Muscle layer of colon (tissue), 2 donors: ENCODE measurements around the gene C17orf100.

ENCODE experiments used
- H3K27ac ChIP-seq: one replicate; pipeline ENCODE4 v1.7.0; 2013; ENCODE audit warnings: low read depth, mild to moderate bottlenecking, low read length, moderate library complexity
- H3K27me3 ChIP-seq, 2 donors: one replicate each; pipeline ENCODE4 v1.7.0; 2013; ENCODE audit warnings: low read length in 2 of 2, mild to moderate bottlenecking in 2 of 2; ENCODE audit not compliant: insufficient read depth in 2 of 2, control insufficient read depth in 1 of 2
- H3K36me3 ChIP-seq: one replicate; pipeline ENCODE4 v1.7.0; 2013; ENCODE audit warnings: mild to moderate bottlenecking, low read length; ENCODE audit not compliant: insufficient read depth
- H3K4me1 ChIP-seq: one replicate; pipeline ENCODE4 v1.7.0; 2013; ENCODE audit warnings: mild to moderate bottlenecking, low read length; ENCODE audit not compliant: insufficient read depth
- H3K4me3 ChIP-seq, 2 donors: one replicate each; pipeline ENCODE4 v1.7.0; 2013; ENCODE audit warnings: low read length in 2 of 2, low read depth in 1 of 2, mild to moderate bottlenecking in 1 of 2, moderate library complexity in 1 of 2
- H3K9ac ChIP-seq: one replicate; pipeline ENCODE4 v1.7.0; 2013; ENCODE audit warnings: low read length
- H3K9me3 ChIP-seq: one replicate; pipeline ENCODE4 v1.7.0; 2013; ENCODE audit warnings: mild to moderate bottlenecking, low read length
- donor health status: abdominal sarcoma.
- donor health status: Adenocarcinoma of cecum.

C17orf100 gene

DNA sequence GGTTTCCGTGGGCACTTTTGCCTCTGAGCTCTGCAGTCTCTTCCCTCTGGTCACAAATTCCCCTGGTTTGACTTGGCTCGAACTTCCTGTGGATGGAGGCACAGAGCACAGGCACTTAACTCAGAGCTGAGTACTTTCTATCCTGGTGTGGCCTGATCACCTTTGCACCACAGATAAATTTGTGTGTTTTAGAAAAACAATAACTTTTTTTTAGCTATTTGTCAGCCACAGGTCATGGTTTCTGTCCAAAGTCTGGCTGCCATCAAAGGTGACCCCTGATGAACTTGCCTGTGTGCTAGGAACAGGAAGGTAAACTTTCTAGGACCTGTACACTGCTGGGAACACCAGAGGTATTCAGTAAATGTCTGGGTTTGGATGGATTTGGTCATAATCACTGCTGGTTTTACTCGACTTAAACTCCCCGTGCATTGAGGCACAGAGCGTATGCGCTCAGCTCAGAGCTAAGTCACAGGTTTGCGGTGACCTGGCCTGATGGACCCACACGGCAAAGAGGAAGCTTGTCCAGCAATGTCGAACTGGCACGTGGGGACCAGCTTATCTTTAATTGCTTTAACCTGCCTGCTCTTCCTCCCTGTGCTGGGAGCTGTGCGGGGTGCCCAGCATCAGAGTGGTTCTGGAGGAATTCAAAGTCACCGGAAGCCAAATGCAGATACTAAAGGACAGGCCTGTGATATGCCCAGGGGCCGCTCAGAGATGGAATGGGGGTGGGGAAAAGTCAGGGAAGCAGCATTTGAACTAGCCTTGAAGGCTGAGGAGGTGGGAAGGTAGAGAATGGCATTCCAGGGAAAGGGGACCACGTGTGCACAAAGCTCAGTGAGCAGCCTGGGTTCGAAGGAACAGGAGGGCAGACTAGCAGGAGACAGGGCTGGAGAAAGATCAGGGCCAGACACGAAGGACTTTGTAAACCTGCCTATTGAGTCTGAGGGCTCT is 48.7 kb downstream of the C17orf100 start:
- H3K4me3 ChIP-seq, result no peak overlapping the region
- no peak overlapping the region for H3K9ac ChIP-seq
- H3K9me3 ChIP-seq, result no peaks in the 10 kb centered on the region
- no peaks in the 10 kb centered on the region for H3K36me3 ChIP-seq
- no peak overlapping the region for H3K27ac ChIP-seq
- peaks cover 0 to 8% of the 10 kb centered on the region in 2 donors for H3K27me3 ChIP-seq
- no peaks in the 10 kb centered on the region for H3K4me1 ChIP-seq

DNA sequence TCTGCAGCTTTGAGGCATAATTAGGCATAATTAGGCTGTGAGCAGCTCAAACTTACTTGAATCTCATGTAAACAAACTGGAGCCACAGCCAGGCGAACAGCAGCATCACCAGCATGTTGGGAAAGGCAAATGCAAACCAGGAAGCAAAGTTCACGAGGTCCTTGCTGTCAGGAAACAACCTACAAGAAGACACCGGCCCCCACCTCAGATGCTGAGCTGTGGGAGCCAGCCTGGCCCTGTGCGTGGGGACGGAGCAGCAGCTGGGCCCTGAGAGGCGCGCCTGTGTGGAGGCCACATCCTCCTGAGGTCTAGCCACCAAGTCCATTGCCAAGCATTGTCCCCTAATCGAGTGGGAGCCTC is 49.4 kb downstream of the C17orf100 start:
- no peak overlapping the region for H3K9ac ChIP-seq

DNA sequence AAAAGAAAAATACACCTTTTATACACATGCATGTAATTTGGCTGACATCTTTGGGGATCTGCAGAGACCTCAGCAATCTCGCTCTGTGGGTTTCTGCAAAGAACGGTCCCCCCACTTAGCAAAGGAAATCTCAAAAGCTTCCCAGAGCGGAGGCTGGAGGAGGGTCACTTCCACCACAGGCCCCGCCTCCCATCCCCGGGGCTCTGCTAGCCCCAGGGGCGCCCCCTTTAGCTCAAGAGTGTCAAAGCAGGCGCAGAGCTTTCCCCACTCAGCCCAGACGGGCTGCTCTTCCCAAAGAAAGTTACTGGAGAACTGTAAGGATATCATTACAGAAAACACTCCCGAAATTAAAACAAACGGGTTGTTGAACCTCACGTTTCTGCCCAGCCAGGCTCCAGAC is 50.2 kb downstream of the C17orf100 start:
- Histone ChIP-seq H3K9me3 (no peaks in the 10 kb centered on the region), H3K27ac (no peak overlapping the region), H3K9ac (no peak overlapping the region), H3K4me3 (no peak overlapping the region), H3K36me3 (no peaks in the 10 kb centered on the region), H3K27me3 (peaks cover 0 to 5% of the 10 kb centered on the region in 2 donors), H3K4me1 (no peaks in the 10 kb centered on the region)

More for the DNA sequence above, 49.4 kb downstream of the C17orf100 start:
- Histone ChIP-seq H3K4me1 (no peaks in the 10 kb centered on the region), H3K4me3 (no peak overlapping the region), H3K36me3 (no peaks in the 10 kb centered on the region), H3K9me3 (no peaks in the 10 kb centered on the region), H3K27me3 (peaks cover 0 to 8% of the 10 kb centered on the region in 2 donors), H3K27ac (no peak overlapping the region)

DNA sequence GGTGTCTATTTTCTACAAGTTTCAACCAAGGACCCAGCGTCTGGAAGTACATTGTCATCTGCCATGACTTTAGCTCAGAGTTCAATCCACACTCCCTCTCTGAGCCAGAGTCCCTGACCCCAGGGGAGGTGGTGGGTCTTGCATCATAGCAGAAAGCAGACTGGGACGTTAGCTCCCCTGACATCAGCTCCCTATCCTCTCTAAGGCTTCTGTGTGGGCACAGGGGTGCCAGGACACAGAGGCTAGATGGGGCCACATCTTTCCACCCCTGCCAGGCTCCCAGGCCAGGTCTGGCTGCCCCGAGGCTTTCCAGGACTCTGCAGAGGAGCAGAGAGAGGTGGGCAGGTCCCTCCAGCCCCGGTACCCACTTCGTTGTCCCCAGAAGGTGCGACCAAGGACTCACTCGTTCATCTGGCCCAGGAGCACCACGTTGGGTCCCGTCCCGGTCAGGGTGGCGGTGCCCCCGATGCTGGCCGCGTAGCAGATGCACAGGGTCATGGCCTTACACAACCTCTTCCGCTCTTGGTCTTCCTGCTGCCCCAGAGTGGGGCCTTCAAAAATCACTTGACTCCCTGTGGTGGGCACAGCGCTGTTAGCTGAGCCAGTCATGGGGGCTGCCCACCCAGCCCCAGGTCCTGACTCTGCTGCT is 51.1 kb downstream of the C17orf100 start:
- Histone ChIP-seq H3K36me3 (no peaks in the 10 kb centered on the region), H3K9ac (no peak overlapping the region), H3K9me3 (no peaks in the 10 kb centered on the region), H3K27me3 (peaks cover 0 to 5% of the 10 kb centered on the region in 2 donors), H3K27ac (no peak overlapping the region), H3K4me3 (no peak overlapping the region), H3K4me1 (no peaks in the 10 kb centered on the region)
